CD4-positive, CD25-positive, alpha-beta regulatory T cell (primary cell): ENCODE measurements around the gene TBC1D17. TPM values are rescaled to one million over a fixed set of nuclear protein-coding genes. Genes with fewer than 3 reads are reported as not detected.

Source experiments
- ATAC-seq, 2 donors: fragments of 150-1000 bp; cut with Tn5 transposase; one replicate each; pipeline ENCODE4 v1.10.0; 2021; ENCODE audit warnings: low read depth in 2 of 2, moderate number of reproducible peaks in 2 of 2, moderate library complexity in 1 of 2
- DNase-seq, 3 donors: peaks; one replicate each; pipeline versions ENCODE4 v3.0.0 to v3.0.0-alpha.2; 2012 to 2022; ENCODE audit warnings: mixed read lengths in 1 of 3
- H3K27ac ChIP-seq: one replicate; pipeline ENCODE4 v1.7.0; 2013; ENCODE audit warnings: mild to moderate bottlenecking, low read length; ENCODE audit not compliant: insufficient read depth, poor library complexity, severe bottlenecking
- H3K27me3 ChIP-seq: one replicate; pipeline ENCODE4 v1.7.0; 2013; ENCODE audit warnings: low read length; ENCODE audit not compliant: control insufficient read depth, insufficient read depth
- H3K36me3 ChIP-seq: one replicate; pipeline ENCODE4 v1.7.0; 2013; ENCODE audit warnings: mild to moderate bottlenecking, low read length, moderate library complexity; ENCODE audit not compliant: control insufficient read depth, insufficient read depth
- H3K4me1 ChIP-seq: 2 replicates; pipeline ENCODE4 v1.7.0; 2013; ENCODE audit warnings: mild to moderate bottlenecking, low read length; ENCODE audit not compliant: insufficient read depth, control insufficient read depth, poor library complexity, severe bottlenecking
- H3K4me3 ChIP-seq: one replicate; pipeline ENCODE4 v1.7.0; 2013; ENCODE audit warnings: low read depth, mild to moderate bottlenecking, low read length, moderate library complexity
- H3K9me3 ChIP-seq, 2 experiments: 1 replicate in 1 of 2; 2 replicates in 1 of 2; pipeline ENCODE4 v1.7.0; 2013; ENCODE audit warnings: low read length in 2 of 2, mild to moderate bottlenecking in 1 of 2, moderate library complexity in 1 of 2; ENCODE audit not compliant: control insufficient read depth in 2 of 2
- H3K27ac Mint-ChIP-seq, 3 donors: one replicate each; pipeline ENCODE4 v1.8.0; 2020 to 2022; ENCODE audit warnings: mild to moderate bottlenecking in 3 of 3, mixed read lengths in 3 of 3, moderate library complexity in 2 of 3
- H3K27me3 Mint-ChIP-seq: one replicate; pipeline ENCODE4 v1.8.0; 2022; ENCODE audit warnings: mild to moderate bottlenecking, mixed read lengths
- H3K36me3 Mint-ChIP-seq: one replicate; pipeline ENCODE4 v1.8.0; 2020; ENCODE audit warnings: mixed read lengths
- H3K4me1 Mint-ChIP-seq, 4 donors: one replicate each; pipeline ENCODE4 v1.8.0; 2020 to 2022; ENCODE audit warnings: mixed read lengths in 4 of 4, mild to moderate bottlenecking in 1 of 4
- H3K4me3 Mint-ChIP-seq, 4 donors: one replicate each; pipeline ENCODE4 v1.8.0; 2020 to 2022; ENCODE audit warnings: mild to moderate bottlenecking in 4 of 4, mixed read lengths in 4 of 4, moderate library complexity in 3 of 4
- H3K9me3 Mint-ChIP-seq, 7 donors: one replicate each; pipeline ENCODE4 v1.8.0; 2020 to 2022; ENCODE audit warnings: mixed read lengths in 7 of 7, mild to moderate bottlenecking in 3 of 7, moderate library complexity in 2 of 7
- polyA plus RNA-seq, 4 donors: library from polyadenylated mRNA; unstranded; fragments of 300-500 nt; fragmentation: Illumina TruSeq; gene quantifications; one replicate each; pipeline ENCODE4 v1.2.3, GENCODE V29; 2021
- total RNA-seq: library from RNA; stranded (reverse); gene quantifications from one replicate; pipeline ENCODE4 v1.2.3, GENCODE V29; 2022

The TBC1D17 gene
- total and polyA plus RNA-seq, 5 donors from 2014 or later: 8.8 to 48.1 (median 9.3) TPM

GRCh38 chr19:49849433-49850220 lies 27.9 kb upstream of the TBC1D17 start:
- DNase-seq (no peak), ATAC-seq (no peak)
- peaks cover 2% of the 10 kb centered on the region for H3K27me3 ChIP-seq
- peaks cover 21% of the 10 kb centered on the region for H3K4me1 ChIP-seq
- H3K36me3 ChIP-seq: no peaks in the 10 kb centered on the region
- H3K27me3 Mint-ChIP-seq: no peaks in the 10 kb centered on the region
- H3K4me1 Mint-ChIP-seq: peaks cover 7 to 40% (median 36%) of the 10 kb centered on the region in 4 donors
- no peaks in the 10 kb centered on the region for H3K36me3 Mint-ChIP-seq
- peak overlapping the region; percentile 82 to 98 (median 96) for H3K27ac Mint-ChIP-seq
- H3K4me3 ChIP-seq: peak overlapping the region; percentile 72
- peak overlapping the region; percentile 88 to 96 (median 94) for H3K4me3 Mint-ChIP-seq
- peaks cover 0 to 2% (median 0%) of the 10 kb centered on the region in 7 donors for H3K9me3 Mint-ChIP-seq
- no peak overlapping the region for H3K27ac ChIP-seq
- no peaks in the 10 kb centered on the region for H3K9me3 ChIP-seq

DNA sequence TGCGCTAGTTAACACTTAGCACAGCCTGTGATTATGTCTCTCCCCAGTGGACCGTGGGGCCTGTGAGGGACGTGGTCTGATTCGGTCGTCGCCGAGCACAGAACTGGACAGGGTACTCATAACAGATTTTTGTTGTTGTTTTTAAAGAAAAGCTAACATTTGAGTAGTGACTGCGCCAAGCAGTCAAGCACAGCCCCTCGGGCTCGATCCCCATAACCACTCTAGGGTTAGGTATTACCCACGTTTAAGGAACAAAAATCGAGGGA lies 27.3 kb upstream of the TBC1D17 start:
- Histone ChIP-seq H3K4me1 (peaks cover 21% of the 10 kb centered on the region), H3K4me3 (peak overlapping the region; percentile 72), H3K36me3 (no peaks in the 10 kb centered on the region), H3K9me3 (no peaks in the 10 kb centered on the region), H3K27me3 (peaks cover 2% of the 10 kb centered on the region), H3K27ac (peak overlapping the region; percentile 94)
- Mint-ChIP-seq H3K27me3 (no peaks in the 10 kb centered on the region), H3K27ac (peak overlapping the region in 2 of 3 donors; percentile 96 to 98), H3K4me3 (peak overlapping the region; percentile 88 to 96 (median 94)), H3K4me1 (peaks cover 7 to 40% (median 36%) of the 10 kb centered on the region in 4 donors), H3K36me3 (no peaks in the 10 kb centered on the region), H3K9me3 (peaks cover 0 to 2% (median 0%) of the 10 kb centered on the region in 7 donors)
- DNase-seq (no peak), ATAC-seq (no peak)

DNA sequence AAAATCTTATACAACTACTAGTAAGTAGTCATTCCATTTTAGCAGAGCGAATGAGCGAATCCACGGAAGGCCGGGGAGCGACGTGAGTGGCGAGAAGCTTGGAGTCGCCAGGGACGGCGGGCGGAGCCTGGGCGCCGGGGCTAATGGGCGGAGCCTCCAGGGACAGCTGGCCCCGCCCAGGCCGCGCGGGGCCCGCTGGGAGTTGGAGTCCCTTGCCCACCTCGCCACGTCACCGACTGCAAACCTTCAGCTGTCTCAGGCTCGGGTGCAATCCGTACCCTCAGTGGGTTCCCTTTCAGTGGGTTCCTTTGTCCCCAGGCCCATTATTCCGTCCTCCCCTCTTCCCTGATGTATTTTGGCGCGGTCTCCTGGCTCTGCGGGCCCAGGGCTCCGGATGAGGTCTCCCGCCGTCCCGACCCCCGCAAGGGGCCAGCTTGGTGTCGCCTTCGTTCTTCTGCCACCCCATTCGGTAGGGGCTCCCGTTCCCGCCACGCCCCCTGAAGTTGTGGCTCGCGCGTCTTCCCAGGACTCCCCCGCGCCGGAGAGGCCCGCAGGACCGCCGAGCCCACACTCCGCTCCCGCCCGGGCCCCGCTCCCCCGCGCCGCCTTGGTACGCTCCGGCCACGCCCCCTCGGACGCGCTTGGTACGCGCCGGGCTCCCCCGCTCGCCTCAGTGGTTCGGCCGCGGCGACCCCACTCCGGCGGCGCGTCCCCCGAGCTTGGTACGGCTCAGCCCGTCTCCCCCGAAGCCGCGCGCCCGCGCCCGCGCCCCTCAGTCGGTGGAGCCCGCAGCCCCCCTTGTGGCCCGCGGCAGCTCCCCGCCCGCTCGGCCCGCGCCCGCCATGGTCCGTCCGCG lies 26.8 kb upstream of the TBC1D17 start, which contains the start of gene PTOV1:
Gene PTOV1 (plus strand): TSS at position 673 of the 856 bp plus-strand sequence.
- Histone ChIP-seq H3K27ac (peak within 1 kb of the TSS; percentile 94), H3K4me3 (peak within 1 kb of the TSS; percentile 72), H3K36me3 (no peaks in the 10 kb centered on the region), H3K9me3 (no peaks in the 10 kb centered on the region), H3K4me1 (peaks cover 21% of the 10 kb centered on the region), H3K27me3 (peaks cover 2% of the 10 kb centered on the region)
- peaks cover 7 to 42% (median 36%) of the 10 kb centered on the region in 4 donors for H3K4me1 Mint-ChIP-seq
- H3K27ac Mint-ChIP-seq: peak within 1 kb of the TSS; percentile 92 to 98 (median 96)
- peak; percentile 82 to 92 (median 87) for DNase-seq
- peaks cover 0 to 2% (median 0%) of the 10 kb centered on the region in 7 donors for H3K9me3 Mint-ChIP-seq
- no peaks in the 10 kb centered on the region for H3K36me3 Mint-ChIP-seq
- peak within 1 kb of the TSS; percentile 93 to 96 (median 94) for H3K4me3 Mint-ChIP-seq
- peak; percentile 90 for ATAC-seq
- no peaks in the 10 kb centered on the region for H3K27me3 Mint-ChIP-seq

DNA sequence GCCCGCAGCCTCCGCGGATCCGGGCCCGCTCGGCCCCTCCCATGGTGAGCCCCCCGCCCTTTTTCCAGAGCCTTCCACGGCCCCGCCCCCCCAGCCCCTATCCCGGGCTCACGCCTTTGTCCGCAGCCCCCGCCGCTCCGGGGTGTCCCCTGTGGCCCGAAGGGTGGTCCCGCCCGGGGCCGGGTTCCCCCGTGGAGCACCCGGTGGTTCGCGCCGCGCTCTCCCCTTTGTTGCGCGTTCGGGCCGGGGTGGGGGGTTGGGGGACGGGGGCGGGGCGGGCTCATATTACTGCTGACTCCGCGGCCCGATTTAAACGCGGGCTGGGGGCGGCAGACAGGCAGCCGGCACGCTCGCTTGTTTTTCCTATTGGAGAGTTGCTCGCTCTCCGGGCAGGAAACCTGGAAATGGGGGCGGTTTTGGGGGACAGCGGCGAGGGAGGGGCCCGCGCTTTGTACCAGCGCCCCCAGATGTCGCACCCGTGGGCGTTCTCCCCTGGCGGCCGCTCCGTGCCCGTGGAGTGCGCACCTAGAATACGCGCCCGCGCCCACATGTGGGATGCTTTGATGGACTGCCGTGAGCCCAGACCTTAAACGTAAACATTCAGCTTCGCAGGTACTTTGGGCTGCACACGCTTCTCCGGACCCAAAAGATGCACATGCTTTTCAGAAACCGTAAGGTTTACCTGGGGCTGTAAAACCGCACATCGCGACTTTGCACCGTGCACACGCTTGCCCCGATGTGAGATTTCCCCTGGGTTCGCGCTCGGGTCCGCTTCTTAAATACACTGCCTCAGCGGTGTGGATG lies 25.8 kb upstream of the TBC1D17 start:
- no peak for ATAC-seq
- Mint-ChIP-seq H3K27me3 (no peaks in the 10 kb centered on the region), H3K4me1 (peaks cover 7 to 42% (median 36%) of the 10 kb centered on the region in 4 donors), H3K4me3 (peak overlapping the region; percentile 86 to 94 (median 90)), H3K9me3 (peaks cover 0 to 2% (median 0%) of the 10 kb centered on the region in 7 donors), H3K36me3 (no peaks in the 10 kb centered on the region), H3K27ac (peak overlapping the region in 2 of 3 donors; percentile 92)
- Histone ChIP-seq H3K27ac (peak overlapping the region; percentile 27), H3K36me3 (no peaks in the 10 kb centered on the region), H3K4me1 (peaks cover 21% of the 10 kb centered on the region), H3K27me3 (peaks cover 2% of the 10 kb centered on the region), H3K9me3 (no peaks in the 10 kb centered on the region), H3K4me3 (peak overlapping the region; percentile 52)
- DNase-seq: peak in 2 of 3 donors; percentile 27 to 35

GRCh38 chr19:49852631-49853126 lies 24.8 kb upstream of the TBC1D17 start:
- Histone ChIP-seq H3K36me3 (peaks cover 2% of the 10 kb centered on the region), H3K27ac (no peak overlapping the region), H3K4me3 (peak overlapping the region; percentile 52), H3K9me3 (no peaks in the 10 kb centered on the region), H3K4me1 (peaks cover 21% of the 10 kb centered on the region), H3K27me3 (peaks cover 2% of the 10 kb centered on the region)
- peaks cover 0 to 2% (median 0%) of the 10 kb centered on the region in 7 donors for H3K9me3 Mint-ChIP-seq
- H3K4me1 Mint-ChIP-seq: peaks cover 7 to 42% (median 35%) of the 10 kb centered on the region in 4 donors
- H3K27me3 Mint-ChIP-seq: no peaks in the 10 kb centered on the region
- peak overlapping the region; percentile 82 to 92 (median 92) for H3K27ac Mint-ChIP-seq
- no peaks in the 10 kb centered on the region for H3K36me3 Mint-ChIP-seq
- DNase-seq: no peak
- H3K4me3 Mint-ChIP-seq: peak overlapping the region; percentile 86 to 94 (median 90)
- ATAC-seq: no peak

- Mint-ChIP-seq H3K27me3 (no peaks in the 10 kb centered on the region), H3K36me3 (no peaks in the 10 kb centered on the region), H3K9me3 (peaks cover 0 to 2% (median 0%) of the 10 kb centered on the region in 7 donors), H3K4me3 (peak overlapping the region in 2 of 4 donors; percentile 48 to 54), H3K4me1 (peaks cover 7 to 32% (median 26%) of the 10 kb centered on the region in 4 donors), H3K27ac (peak overlapping the region in 2 of 3 donors; percentile 54 to 69)
- DNase-seq (no peak), ATAC-seq (no peak)
- no peak overlapping the region for H3K27ac ChIP-seq
- peaks cover 5% of the 10 kb centered on the region for H3K36me3 ChIP-seq
- H3K4me3 ChIP-seq: peak overlapping the region; percentile 13
- H3K4me1 ChIP-seq: peaks cover 21% of the 10 kb centered on the region
- peaks cover 2% of the 10 kb centered on the region for H3K27me3 ChIP-seq
- H3K9me3 ChIP-seq: no peaks in the 10 kb centered on the region
Measured at GRCh38 chr19:49853852-49854377, 23.6 kb upstream of the TBC1D17 start.
